Endometrial microvascular endothelial cells (primary cell): ENCODE results near the gene DNAJC22. TPM values are rescaled to one million over a fixed set of nuclear protein-coding genes. Genes with fewer than 3 reads are reported as not detected.
"Not testable (repeated sequence)": the region's sequence is repeated elsewhere in the genome, so short reads cannot be mapped to it uniquely, and the experiment has no call there.

Experiments used
- in situ Hi-C: cut with HindIII; loops from 2 replicates; pipeline ENCODE4 v1.10.0; 2017; ENCODE audit warnings: low sequenced_read_pairs, low pct_unique_long_range_greater_than_20kb; ENCODE audit errors: inconsistent ontology term
- total RNA-seq: library from RNA; depleted of rRNA; stranded (reverse); fragments of >200 nt; gene quantifications from one replicate; pipeline ENCODE4 v1.2.3, GENCODE V29; 2015; ENCODE audit errors: inconsistent ontology term

Gene DNAJC22
- total RNA-seq, 1 donor from 2014 or later, result 1.1 TPM

- in situ Hi-C loops, result loop anchor here (5.0 kb wide), 1 partner anchor 146 kb away; no protein-coding TSS in a partner anchor
Measured at GRCh38 chr12:49366096-49366651, 19.5 kb downstream of the DNAJC22 start.

GRCh38 chr12:49366652-49367380, 20.1 kb downstream of the DNAJC22 start:
- in situ Hi-C loops, result loop anchor here (5.0 kb wide), 1 partner anchor 145 kb away; no protein-coding TSS in a partner anchor

- in situ Hi-C loops, result loop anchor here (5.0 kb wide), 1 partner anchor 145 kb away; no protein-coding TSS in a partner anchor
Measured at GRCh38 chr12:49367381-49368239, 20.9 kb downstream of the DNAJC22 start, which contains the start of gene SPATS2. SPATS2 (plus strand) TSS chr12:49367462; CDS start chr12:49461013, 93,551 bp downstream.

GRCh38 chr12:49368240-49368600, 21.5 kb downstream of the DNAJC22 start:
- in situ Hi-C loops, result loop anchor here (5.0 kb wide), 1 partner anchor 144 kb away; no protein-coding TSS in a partner anchor

GRCh38 chr12:49369411-49370145, 22.9 kb downstream of the DNAJC22 start:
- in situ Hi-C loops, result loop anchor here (5.0 kb wide), 1 partner anchor 143 kb away; no protein-coding TSS in a partner anchor

GRCh38 chr12:49370539-49370938, 23.9 kb downstream of the DNAJC22 start:
- in situ Hi-C loops, result no loop called here

GRCh38 chr12:49375406-49375805, 28.7 kb downstream of the DNAJC22 start:
- in situ Hi-C loops, result no loop called here

- in situ Hi-C loops, result no loop called here
Measured at GRCh38 chr12:49377386-49377785, 30.7 kb downstream of the DNAJC22 start.

GRCh38 chr12:49380184-49380583, 33.5 kb downstream of the DNAJC22 start:
- in situ Hi-C loops, result not testable (repeated sequence)

GRCh38 chr12:49388682-49389386, 42.1 kb downstream of the DNAJC22 start:
- in situ Hi-C loops, result no loop called here

- in situ Hi-C loops, result no loop called here
Measured at GRCh38 chr12:49389387-49389703, 42.7 kb downstream of the DNAJC22 start.

- in situ Hi-C loops, result no loop called here
Measured at GRCh38 chr12:49397000-49397399, 50.3 kb downstream of the DNAJC22 start.

GRCh38 chr12:49400304-49400703, 53.6 kb downstream of the DNAJC22 start:
- in situ Hi-C loops, result no loop called here

Other genes with a start within 250 kb of the DNAJC22 start
- 59.4 TPM for gene LMBR1L, start 236.0 kb upstream of the DNAJC22 start, total RNA-seq
- gene TUBA1B, start 215.5 kb upstream of the DNAJC22 start, total RNA-seq, result 4,601 TPM
- gene TUBA1A, start 157.8 kb upstream of the DNAJC22 start, total RNA-seq, result 848 TPM
- 2,045 TPM for gene TUBA1C, start 81.8 kb upstream of the DNAJC22 start, total RNA-seq
- gene PRPH, start 51.7 kb upstream of the DNAJC22 start, total RNA-seq, result not detected
- 32.7 TPM for gene TROAP, start 23.6 kb upstream of the DNAJC22 start, total RNA-seq
- gene C1QL4, start 9.7 kb upstream of the DNAJC22 start, total RNA-seq, result not detected
- gene SPATS2, start 20.6 kb downstream of the DNAJC22 start, total RNA-seq, result 65.6 TPM
- gene KCNH3, start 192.1 kb downstream of the DNAJC22 start, total RNA-seq, result 0.09 TPM
- gene MCRS1, start 221.3 kb downstream of the DNAJC22 start, total RNA-seq, result 105 TPM